ENCODE results near the gene TCF25.

Gene TCF25

DNA sequence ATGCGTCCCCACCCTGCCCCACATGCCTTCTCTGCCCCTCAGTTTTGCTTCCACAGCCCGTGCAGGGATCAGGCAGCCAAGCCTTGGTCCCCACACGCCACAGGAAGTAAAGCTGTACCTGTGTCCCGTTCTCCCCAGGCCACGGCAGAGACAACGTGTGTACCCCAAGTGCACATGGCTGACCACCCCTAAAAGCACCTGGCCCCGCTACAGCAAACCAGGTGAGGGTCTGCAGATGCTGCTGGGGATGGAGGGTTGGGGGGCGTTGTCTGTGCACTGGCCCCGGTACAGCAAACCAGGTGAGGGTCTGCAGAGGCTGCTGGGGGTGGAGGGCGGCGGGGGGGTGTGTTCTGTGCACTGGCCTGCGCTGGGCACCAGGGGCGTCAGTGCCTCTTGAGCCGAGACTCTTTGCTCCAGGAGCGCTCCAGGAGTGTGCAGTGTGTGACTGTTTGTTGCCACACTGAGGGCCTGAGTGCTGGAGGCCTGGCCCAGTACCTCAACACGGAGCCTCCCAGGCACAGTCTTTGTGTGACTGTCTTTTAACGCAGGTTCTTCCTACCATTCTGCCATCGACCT is 18.8 kb downstream of the TCF25 start:
- in situ Hi-C loops (cut with HindIII; ENCODE audit: low sequenced_read_pairs): no loop called here
- no peak for TF ChIP-seq CTCF (IDR thresholded peaks at IDR 0.05; ENCODE audit: low read depth, low read length, missing control alignments)
- no peak for DNase-seq (ENCODE audit: low read depth)
- no peak overlapping the region for H3K4me3 ChIP-seq (ENCODE audit: low read depth, low read length)

DNA sequence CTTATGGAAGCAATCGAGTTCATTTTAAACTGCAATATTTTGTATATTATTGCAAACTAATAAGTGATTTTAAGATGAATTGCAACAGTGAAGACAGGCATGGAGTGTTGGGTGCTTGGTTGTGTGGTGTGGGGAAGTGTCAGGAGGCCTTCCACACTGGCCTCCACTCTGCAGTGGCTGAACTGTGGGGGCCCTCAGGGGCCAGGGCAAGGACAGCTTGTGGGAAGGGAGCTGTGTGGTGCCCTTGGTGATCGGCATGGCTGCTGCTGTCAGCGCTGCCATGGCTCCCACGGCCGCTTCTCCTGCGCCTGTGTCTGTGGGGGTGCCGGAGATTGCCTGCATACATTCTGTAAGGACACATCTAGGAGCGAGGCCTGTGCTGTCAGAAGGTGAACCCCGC is 19.2 kb downstream of the TCF25 start:
- no peak overlapping the region for H3K4me3 ChIP-seq (ENCODE audit: low read depth, low read length)
- in situ Hi-C loops (cut with HindIII; ENCODE audit: low sequenced_read_pairs): no loop called here
- DNase-seq (ENCODE audit: low read depth): no peak
- TF ChIP-seq CTCF (IDR thresholded peaks at IDR 0.05; ENCODE audit: low read depth, low read length, missing control alignments): no peak

DNA sequence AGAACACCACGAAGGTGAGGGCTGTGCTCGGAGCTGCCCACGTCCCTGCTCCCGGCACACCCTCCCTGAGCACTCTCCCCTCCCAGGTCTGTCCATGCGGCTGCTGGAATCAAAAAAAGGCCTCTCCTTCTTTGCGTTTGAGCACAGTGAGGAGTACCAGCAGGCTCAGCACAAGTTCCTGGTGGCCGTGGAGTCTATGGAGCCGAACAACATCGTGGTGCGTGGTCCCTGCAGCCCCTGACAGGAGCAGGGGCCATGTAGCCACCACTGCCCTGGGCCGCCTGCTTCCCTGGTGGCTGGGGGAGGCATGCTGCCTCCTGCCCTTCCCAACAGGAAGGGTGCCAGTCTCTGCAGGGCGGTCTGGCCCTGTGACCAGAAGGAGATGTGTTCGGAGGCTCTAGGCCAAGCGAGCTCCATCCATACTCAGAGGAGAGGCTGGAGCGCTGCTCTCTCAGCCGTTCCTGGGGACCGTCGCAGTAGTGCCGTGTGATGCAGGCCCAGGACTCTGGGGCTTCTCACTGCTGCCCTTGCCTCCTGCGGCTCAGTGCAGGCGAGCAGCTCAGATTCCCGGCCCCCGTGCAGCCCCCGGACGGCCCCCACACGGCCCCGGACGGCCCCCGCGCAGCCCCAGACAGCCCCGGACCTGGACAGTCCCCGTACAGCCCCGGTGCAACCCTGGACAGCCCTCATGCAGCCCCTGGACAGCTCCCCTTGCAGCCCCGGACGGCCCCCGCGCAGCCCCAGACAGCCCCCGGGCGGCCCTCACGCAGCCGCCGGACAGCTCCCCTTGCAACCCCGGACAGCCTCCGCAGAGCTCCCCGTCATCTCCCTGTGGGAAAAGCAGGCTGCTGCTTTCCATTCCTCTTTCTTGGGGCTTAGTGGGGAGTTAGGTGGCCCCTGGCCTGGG is 20.5 kb downstream of the TCF25 start:
- no peak for TF ChIP-seq CTCF (IDR thresholded peaks at IDR 0.05; ENCODE audit: low read depth, low read length, missing control alignments)
- in situ Hi-C loops (cut with HindIII; ENCODE audit: low sequenced_read_pairs): no loop called here

GRCh38 chr16:89895482-89896250 is 22.3 kb downstream of the TCF25 start:
- H3K4me3 ChIP-seq (ENCODE audit: low read depth, low read length): no peak overlapping the region
- no peak for DNase-seq (ENCODE audit: low read depth)
- TF ChIP-seq CTCF (IDR thresholded peaks at IDR 0.05; ENCODE audit: low read depth, low read length, missing control alignments): no peak
- in situ Hi-C loops (cut with HindIII; ENCODE audit: low sequenced_read_pairs): no loop called here

More for the DNA sequence above, 20.5 kb downstream of the TCF25 start:
- DNase-seq (ENCODE audit: low read depth): no peak
- H3K4me3 ChIP-seq (ENCODE audit: low read depth, low read length): no peak overlapping the region

GRCh38 chr16:89897204-89897603 is 23.8 kb downstream of the TCF25 start:
- in situ Hi-C loops (cut with HindIII; ENCODE audit: low sequenced_read_pairs): no loop called here

More at GRCh38 chr16:89897204-89897603, 23.8 kb downstream of the TCF25 start:
- no peak for DNase-seq (ENCODE audit: low read depth)
- no peak for TF ChIP-seq CTCF (IDR thresholded peaks at IDR 0.05; ENCODE audit: low read depth, low read length, missing control alignments)
- no peak overlapping the region for H3K4me3 ChIP-seq (ENCODE audit: low read depth, low read length)

Measured in astrocyte of the cerebellum (primary cell).